GM23248 (cell line): Measurements from ENCODE around the gene BACE2. TPM values are rescaled to one million over a fixed set of nuclear protein-coding genes. Genes with fewer than 3 reads are reported as not detected.
A peak's percentile ranks its signal among the peaks of the same experiment; 100 is the strongest.

ENCODE experiments used
- DNase-seq: peaks from one replicate; pipeline ENCODE4 v3.0.0-alpha.2; 2015
- H2AFZ ChIP-seq: fragments of 200-600 bp; sonication (generic); 2 replicates; pipeline ENCODE4 v1.6.1; 2016; ENCODE audit warnings: antibody characterized with exemption
- H3F3A ChIP-seq: fragments of 200-600 bp; sonication (generic); 2 replicates; pipeline ENCODE4 v1.6.1; 2016; ENCODE audit warnings: mild to moderate bottlenecking, antibody characterized with exemption, mixed run types; ENCODE audit not compliant: insufficient read depth
- H3K27ac ChIP-seq: fragments of 200-600 bp; sonication (generic); 2 replicates; pipeline ENCODE4 v1.5.1; 2016; ENCODE audit warnings: mild to moderate bottlenecking
- H3K27me3 ChIP-seq: fragments of 200-600 bp; sonication (generic); replicated peaks from 2 replicates; pipeline ENCODE4 v1.6.1; 2016; ENCODE audit warnings: mild to moderate bottlenecking; ENCODE audit not compliant: insufficient read depth
- H3K36me3 ChIP-seq: fragments of 200-600 bp; sonication (generic); 2 replicates; pipeline ENCODE4 v1.6.1; 2016; ENCODE audit warnings: low read depth, mild to moderate bottlenecking
- H3K4me1 ChIP-seq: fragments of 200-600 bp; sonication (generic); 2 replicates; pipeline ENCODE4 v1.6.1; 2016; ENCODE audit warnings: mild to moderate bottlenecking; ENCODE audit not compliant: insufficient read depth
- H3K4me2 ChIP-seq: fragments of 200-600 bp; sonication (generic); one replicate; pipeline ENCODE4 v1.6.1; 2016; ENCODE audit warnings: mild to moderate bottlenecking; ENCODE audit not compliant: unreplicated experiment
- H3K4me3 ChIP-seq: fragments of 200-600 bp; sonication (generic); 2 replicates; pipeline ENCODE4 v1.5.1; 2016; ENCODE audit warnings: mild to moderate bottlenecking
- H3K79me2 ChIP-seq: fragments of 200-600 bp; sonication (generic); 2 replicates; pipeline ENCODE4 v1.6.1; 2016; ENCODE audit warnings: mild to moderate bottlenecking; ENCODE audit not compliant: insufficient read depth
- H3K9ac ChIP-seq: fragments of 200-600 bp; sonication (generic); 2 replicates; pipeline ENCODE4 v1.6.1; 2016; ENCODE audit warnings: mild to moderate bottlenecking
- H3K9me2 ChIP-seq: fragments of 200-600 bp; sonication (generic); 2 replicates; pipeline ENCODE4 v1.6.1; 2016; ENCODE audit warnings: mixed run types, mild to moderate bottlenecking, moderate library complexity; ENCODE audit not compliant: insufficient read depth
- H3K9me3 ChIP-seq: fragments of 200-600 bp; sonication (generic); one replicate; pipeline ENCODE4 v1.6.1; 2017; ENCODE audit warnings: low read depth
- H4K20me1 ChIP-seq: fragments of 200-600 bp; sonication (generic); 2 replicates; pipeline ENCODE4 v1.6.0; 2016; ENCODE audit not compliant: insufficient read depth
- EZH2 ChIP-seq: fragments of 200-600 bp; sonication (generic); IDR thresholded peaks from 2 replicates; pipeline ENCODE4 v1.6.1; 2018; ENCODE audit warnings: antibody characterized with exemption, mild to moderate bottlenecking; ENCODE audit not compliant: insufficient read depth, poor library complexity, severe bottlenecking
- EZH2phosphoT487 ChIP-seq: fragments of 200-600 bp; sonication (generic); IDR thresholded peaks from 2 replicates; pipeline ENCODE4 v1.6.1; 2018; ENCODE audit warnings: antibody characterized with exemption, moderate library complexity, mild to moderate bottlenecking, low read depth; ENCODE audit not compliant: insufficient read depth
- WGBS, 2 experiments: methylation state at CpG; one replicate each; pipeline ENCODE4 v1.1.6; 2015 to 2017; ENCODE audit warnings: low lambda C conversion rate in 2 of 2, low coverage in 1 of 2; ENCODE audit errors: missing lambda C conversion rate in 2 of 2; 5-methylcytosine and 5-hydroxymethylcytosine counted together
- in situ Hi-C: fragments of 300-500 bp; cut with MboI; formaldehyde crosslinking; loops from 2 replicates; pipeline ENCODE4 v1.15.0; 2020
- polyA plus RNA-seq: library from polyadenylated mRNA; unstranded; fragments of >200 nt; fragmentation: Nextera tagmentation; extraction: Ambion mirVana; gene quantifications from 2 replicates; pipeline ENCODE4 v1.2.1, GENCODE V29; 2016
- total RNA-seq: library from RNA; depleted of rRNA; stranded (reverse); fragments of >200 nt; shearing (Covaris generic); gene quantifications from 2 replicates; pipeline ENCODE4 v1.2.3, GENCODE V29; 2014

The BACE2 gene
- total and polyA plus RNA-seq, 2 experiments from 2014 or later: 69.5 to 97.8 TPM

- Histone ChIP-seq H3F3A (no peaks in the 10 kb centered on the region), H3K4me2 (no peak overlapping the region), H4K20me1 (no peaks in the 10 kb centered on the region), H3K9me2 (no peaks in the 10 kb centered on the region), H3K9me3 (no peaks in the 10 kb centered on the region), H3K4me1 (no peaks in the 10 kb centered on the region), H3K9ac (no peak overlapping the region), H3K79me2 (0 out of 2 replicates have a peak, but pooled peaks cover 3% of the 10 kb centered on the region), H3K4me3 (no peak overlapping the region), H2AFZ (no peak overlapping the region; the same call in 1 of the 2 replicates), H3K27ac (no peak overlapping the region), H3K27me3 (no peaks in the 10 kb centered on the region), H3K36me3 (no peaks in the 10 kb centered on the region)
- DNase-seq: peak; percentile 50
- no peak for TF ChIP-seq EZH2
- no peak for TF ChIP-seq EZH2phosphoT487
- WGBS, 2 experiments: 67 to 81% methylated on average over 12 of the region's 12 CpGs
- in situ Hi-C loops: no loop called here
Measured at GRCh38 chr21:41217671-41218385, 49.9 kb downstream of the BACE2 start.

DNA sequence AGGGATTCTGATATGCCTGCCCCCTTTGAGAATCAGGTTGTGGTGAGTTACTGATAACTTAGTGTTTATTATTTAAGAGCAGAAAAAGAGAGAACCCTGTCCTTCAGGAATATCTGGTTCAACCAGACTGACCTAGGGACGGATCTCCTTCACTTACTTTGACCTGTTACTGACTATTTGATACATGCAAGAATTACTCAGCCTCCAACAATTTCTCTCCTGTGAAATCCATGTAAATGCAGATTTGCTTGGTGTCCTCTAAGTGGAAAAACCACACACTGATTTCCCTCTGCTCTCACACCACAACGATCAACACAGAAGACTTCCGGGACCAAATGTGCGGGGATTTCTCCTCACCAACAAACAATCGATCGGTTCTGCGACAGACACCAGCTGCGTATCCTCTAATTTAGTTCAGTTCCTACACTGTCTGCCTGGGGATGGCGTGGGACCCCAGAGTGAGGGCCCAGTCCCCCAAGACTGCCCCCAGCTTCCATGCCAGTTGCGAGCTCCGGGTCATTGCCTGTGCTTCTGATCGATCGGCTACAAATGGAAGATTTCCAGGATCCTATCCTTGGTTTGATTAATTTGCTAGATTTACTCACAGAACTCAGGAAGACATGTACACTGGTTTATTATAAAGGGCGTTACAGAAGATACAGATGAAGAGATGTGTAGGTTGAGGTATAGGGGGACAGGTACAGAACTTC lies 51.7 kb downstream of the BACE2 start:
- Histone ChIP-seq H3K4me1 (no peaks in the 10 kb centered on the region), H3K9me3 (no peaks in the 10 kb centered on the region), H3K4me3 (no peak overlapping the region), H3K4me2 (no peak overlapping the region), H3K79me2 (0 out of 2 replicates have a peak, but pooled peaks cover 3% of the 10 kb centered on the region), H4K20me1 (no peaks in the 10 kb centered on the region), H3K27ac (no peak overlapping the region), H3K27me3 (no peaks in the 10 kb centered on the region), H2AFZ (no peak overlapping the region), H3K36me3 (no peaks in the 10 kb centered on the region), H3K9me2 (no peaks in the 10 kb centered on the region), H3F3A (no peaks in the 10 kb centered on the region), H3K9ac (no peak overlapping the region)
- no peak for TF ChIP-seq EZH2phosphoT487
- TF ChIP-seq EZH2: no peak
- DNase-seq: no peak
- WGBS, 2 experiments: 94 to 96% methylated on average over 14 of the region's 14 CpGs
- in situ Hi-C loops: no loop called here

DNA sequence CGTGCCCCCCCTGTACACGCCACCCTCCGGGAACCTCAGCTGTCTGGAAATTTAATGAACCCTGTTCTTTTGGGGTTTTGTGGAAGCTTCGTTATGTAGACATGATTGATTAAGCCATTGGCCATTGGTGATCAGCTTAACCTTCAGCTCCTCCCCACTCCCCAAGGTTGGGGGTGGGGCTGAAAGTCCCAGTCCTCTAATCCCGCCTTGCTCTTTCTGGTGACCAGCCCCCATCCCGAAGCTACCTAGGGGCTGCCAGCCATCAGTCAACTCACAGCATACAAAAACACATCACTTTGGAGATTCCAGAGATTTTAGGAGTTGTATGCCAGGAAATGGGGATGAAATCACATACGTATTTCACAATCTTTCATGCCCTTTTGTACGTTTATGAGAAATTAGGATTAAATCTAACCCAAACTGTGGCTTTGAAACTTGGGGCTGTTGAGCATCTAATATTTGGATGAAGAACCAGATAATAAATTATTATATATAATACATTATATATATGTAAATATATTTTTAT lies 52.3 kb downstream of the BACE2 start:
- in situ Hi-C loops: no loop called here
- H3K4me3 ChIP-seq: no peak overlapping the region
- H3K4me2 ChIP-seq: no peak overlapping the region
- H3K27ac ChIP-seq: no peak overlapping the region
- H3F3A ChIP-seq: no peaks in the 10 kb centered on the region
- no peaks in the 10 kb centered on the region for H3K36me3 ChIP-seq
- TF ChIP-seq EZH2 (no peak), EZH2phosphoT487 (no peak)
- WGBS, 2 experiments: 82 to 85% methylated on average over 8 of the region's 8 CpGs
- no peaks in the 10 kb centered on the region for H3K9me2 ChIP-seq
- no peaks in the 10 kb centered on the region for H3K27me3 ChIP-seq
- H2AFZ ChIP-seq: no peak overlapping the region
- DNase-seq: peak; percentile 10
- H3K4me1 ChIP-seq: no peaks in the 10 kb centered on the region
- 0 out of 2 replicates have a peak, but pooled peaks cover 3% of the 10 kb centered on the region for H3K79me2 ChIP-seq
- H3K9me3 ChIP-seq: no peaks in the 10 kb centered on the region
- H4K20me1 ChIP-seq: no peaks in the 10 kb centered on the region
- no peak overlapping the region for H3K9ac ChIP-seq

- no peaks in the 10 kb centered on the region for H4K20me1 ChIP-seq
- 91 to 94% methylated on average over 16 to 19 of the region's 19 CpGs for WGBS, 2 experiments
- H3K9ac ChIP-seq: no peak overlapping the region
- H2AFZ ChIP-seq: no peak overlapping the region
- in situ Hi-C loops: no loop called here
- H3K4me1 ChIP-seq: no peaks in the 10 kb centered on the region
- H3K79me2 ChIP-seq: 0 out of 2 replicates have a peak, but pooled peaks cover 3% of the 10 kb centered on the region
- H3K9me2 ChIP-seq: no peaks in the 10 kb centered on the region
- peak; percentile 5 for DNase-seq
- no peak for TF ChIP-seq EZH2
- no peak for TF ChIP-seq EZH2phosphoT487
- no peaks in the 10 kb centered on the region for H3F3A ChIP-seq
- H3K27ac ChIP-seq: no peak overlapping the region
- no peaks in the 10 kb centered on the region for H3K9me3 ChIP-seq
- H3K27me3 ChIP-seq: no peaks in the 10 kb centered on the region
- H3K4me3 ChIP-seq: no peak overlapping the region
- H3K4me2 ChIP-seq: no peak overlapping the region
- no peaks in the 10 kb centered on the region for H3K36me3 ChIP-seq
Measured at GRCh38 chr21:41222247-41223068, 54.5 kb downstream of the BACE2 start.
